Adipose tissue (tissue), 3 donors: ENCODE data around the gene FBXO15. TPM values are rescaled to one million over a fixed set of nuclear protein-coding genes. Genes with fewer than 3 reads are reported as not detected.

Experiments used
- H3K27ac ChIP-seq: one replicate; pipeline ENCODE4 v1.5.1; 2013; ENCODE audit warnings: low read depth, low read length
- WGBS, 3 donors: extraction: QIAGEN DNeasy Blood & Tissue Kit; methylation state at CpG; one replicate each; pipeline ENCODE4 v1.1.7; 2013; 5-methylcytosine and 5-hydroxymethylcytosine counted together
- polyA plus RNA-seq, 3 donors: library from polyadenylated mRNA; stranded (reverse); fragments of 200-250 nt; gene quantifications; one replicate each; pipeline ENCODE4 v1.2.3, GENCODE V29; 2013
- donor health status: healthy with polysubstance abuse.
- donor health status: Bipolar disorder and iron deficiency.
- donor health status: healthy.

FBXO15 gene
- polyA plus RNA-seq, 3 donors: 0.31 to 0.83 TPM; not detected in 1

- H3K27ac ChIP-seq: no peak overlapping the region
- 92 to 95% (median 92%) methylated on average over 17 of the region's 17 CpGs for WGBS, 3 donors
Measured at GRCh38 chr18:74074668-74075564, 72.7 kb downstream of the FBXO15 start.

GRCh38 chr18:74073957-74074667 is 73.5 kb downstream of the FBXO15 start:
- 82 to 85% (median 83%) methylated on average over 10 of the region's 10 CpGs for WGBS, 3 donors
- no peak overlapping the region for H3K27ac ChIP-seq

GRCh38 chr18:74069178-74070050 is 78.2 kb downstream of the FBXO15 start:
- no peak overlapping the region for H3K27ac ChIP-seq
- WGBS, 3 donors: 68 to 86% (median 70%) methylated on average over 13 of the region's 13 CpGs

GRCh38 chr18:74068296-74068695 is 79.3 kb downstream of the FBXO15 start:
- WGBS, 3 donors: 78 to 82% (median 81%) methylated on average over 3 of the region's 3 CpGs
- H3K27ac ChIP-seq: no peak overlapping the region

- H3K27ac ChIP-seq: no peak overlapping the region
- 70 to 83% (median 76%) methylated on average over 7 of the region's 7 CpGs for WGBS, 3 donors
Measured at GRCh38 chr18:74066018-74066417, 81.6 kb downstream of the FBXO15 start.

- WGBS, 3 donors: 46 to 72% (median 68%) methylated on average over 3 of the region's 3 CpGs
- no peak overlapping the region for H3K27ac ChIP-seq
Measured at GRCh38 chr18:74065366-74065765, 82.3 kb downstream of the FBXO15 start.

- WGBS, 3 donors: 37 to 57% (median 42%) methylated on average over 6 of the region's 6 CpGs
- H3K27ac ChIP-seq: no peak overlapping the region
Measured at GRCh38 chr18:74064510-74064909, 83.1 kb downstream of the FBXO15 start.

GRCh38 chr18:74063557-74063956 is 84.1 kb downstream of the FBXO15 start:
- no peak overlapping the region for H3K27ac ChIP-seq
- 58 to 78% (median 68%) methylated on average over 5 of the region's 5 CpGs for WGBS, 3 donors

- no peak overlapping the region for H3K27ac ChIP-seq
- WGBS, 3 donors: 75 to 86% (median 85%) methylated on average over 3 of the region's 3 CpGs
Measured at GRCh38 chr18:74063023-74063422, 84.6 kb downstream of the FBXO15 start.

GRCh38 chr18:74062037-74062436 is 85.6 kb downstream of the FBXO15 start:
- H3K27ac ChIP-seq: no peak overlapping the region
- 78 to 93% (median 84%) methylated on average over 3 of the region's 3 CpGs for WGBS, 3 donors

- WGBS, 3 donors: 62 to 85% (median 63%) methylated on average over 3 of the region's 3 CpGs
Measured at GRCh38 chr18:74060579-74060978, 87.1 kb downstream of the FBXO15 start.

GRCh38 chr18:74050807-74051206 is 96.8 kb downstream of the FBXO15 start:
- no peak overlapping the region for H3K27ac ChIP-seq
- 59 to 66% (median 62%) methylated on average over 4 of the region's 4 CpGs for WGBS, 3 donors

More at GRCh38 chr18:74060579-74060978, 87.1 kb downstream of the FBXO15 start:
- no peak overlapping the region for H3K27ac ChIP-seq

- WGBS, 3 donors: 62 to 82% (median 73%) methylated on average over 20 of the region's 20 CpGs
- H3K27ac ChIP-seq: no peak overlapping the region
Measured at GRCh38 chr18:74040459-74041332, 106.9 kb downstream of the FBXO15 start.

- no peak overlapping the region for H3K27ac ChIP-seq
- WGBS, 3 donors: 88 to 92% (median 91%) methylated on average over 4 of the region's 4 CpGs
Measured at GRCh38 chr18:74040008-74040407, 107.6 kb downstream of the FBXO15 start.

GRCh38 chr18:74029161-74029560 is 118.5 kb downstream of the FBXO15 start:
- no peak overlapping the region for H3K27ac ChIP-seq
